Type B pancreatic cell (in vitro differentiated cells): ENCODE results near the gene REPS1. TPM values are rescaled to one million over a fixed set of nuclear protein-coding genes. Genes with fewer than 3 reads are reported as not detected.

Experiments
- DNase-seq: peaks from one replicate; pipeline ENCODE4 v3.0.0; 2021; ENCODE audit warnings: mixed read lengths; ENCODE audit not compliant: unreplicated experiment; ENCODE audit errors: extremely low spot score
- H3K27ac Mint-ChIP-seq: 2 replicates; pipeline ENCODE4 v1.8.0; 2021; ENCODE audit warnings: mild to moderate bottlenecking, mixed read lengths
- H3K27me3 Mint-ChIP-seq: 2 replicates; pipeline ENCODE4 v1.8.0; 2021; ENCODE audit warnings: mixed read lengths
- H3K36me3 Mint-ChIP-seq: 2 replicates; pipeline ENCODE4 v1.8.0; 2021; ENCODE audit warnings: mixed read lengths
- H3K4me1 Mint-ChIP-seq: one replicate; pipeline ENCODE4 v1.8.0; 2021; ENCODE audit warnings: mixed read lengths; ENCODE audit not compliant: unreplicated experiment
- H3K4me3 Mint-ChIP-seq: 2 replicates; pipeline ENCODE4 v1.8.0; 2021; ENCODE audit warnings: mild to moderate bottlenecking, mixed read lengths
- H3K9me3 Mint-ChIP-seq: 2 replicates; pipeline ENCODE4 v1.8.0; 2021; ENCODE audit warnings: mixed read lengths
- CTCF ChIP-seq: fragments of 200-600 bp; sonication (generic); conservative IDR thresholded peaks from 2 replicates; pipeline ENCODE4 v1.5.0; 2021; ENCODE audit warnings: antibody characterized with exemption, mild to moderate bottlenecking
- total RNA-seq: library from RNA; stranded (reverse); gene quantifications from 2 replicates; pipeline ENCODE4 v1.2.1, GENCODE V29; 2021; ENCODE audit warnings: low replicate concordance

Gene REPS1
- total RNA-seq, 1 donor from 2014 or later, result 57.0 TPM

DNA sequence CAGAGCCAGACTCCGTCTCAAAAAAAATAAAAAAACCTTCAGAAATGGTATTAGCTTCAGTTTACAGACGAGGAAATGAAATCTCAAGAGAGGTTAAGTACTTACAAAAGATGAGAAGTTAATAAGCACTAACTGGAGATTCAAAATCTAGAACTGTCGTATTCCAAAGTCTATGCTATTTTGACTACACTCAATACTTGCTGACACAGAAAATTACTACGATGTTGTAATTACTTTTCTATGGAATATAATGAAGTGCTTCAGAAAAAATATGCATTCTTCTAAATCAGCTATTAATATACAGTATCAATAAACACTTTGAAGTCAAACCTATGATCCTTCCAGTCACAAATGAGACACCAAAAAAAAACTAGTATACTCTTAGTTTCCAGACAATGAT, 12.2 kb downstream of the REPS1 start:
- Mint-ChIP-seq H3K27ac (no peak overlapping the region), H3K4me1 (peaks cover 47% of the 10 kb centered on the region), H3K27me3 (no peaks in the 10 kb centered on the region)

DNA sequence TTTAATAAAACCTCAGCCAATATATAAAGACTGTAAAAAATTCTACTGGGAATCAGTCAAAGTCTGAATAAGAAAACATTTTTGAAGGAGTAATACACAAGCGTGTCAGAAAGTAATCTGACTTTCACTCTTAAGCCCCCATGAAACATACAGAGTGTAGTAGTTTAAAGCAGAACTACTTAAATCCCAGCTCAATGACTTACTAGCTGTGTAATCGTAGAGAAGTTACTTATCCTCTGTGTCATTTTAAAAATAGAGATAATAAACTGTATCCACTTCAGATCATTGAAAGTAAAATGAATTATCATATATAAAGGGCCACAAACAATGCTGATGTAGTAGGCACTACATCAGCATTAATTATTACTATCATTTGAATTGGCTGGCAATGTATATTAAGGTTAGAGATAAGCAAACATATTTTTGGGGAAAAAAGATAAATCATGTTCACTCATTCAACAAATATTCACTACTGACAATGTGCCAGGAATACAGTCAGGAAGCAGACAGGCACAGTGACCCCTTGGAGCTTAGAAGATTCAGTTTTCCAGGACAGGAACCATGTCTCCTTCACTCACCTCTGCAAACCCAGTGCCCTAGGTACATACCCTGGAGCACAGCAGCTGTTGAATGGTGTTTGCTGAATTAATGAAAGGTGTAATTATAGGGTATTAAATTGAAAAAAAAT, 14.4 kb downstream of the REPS1 start:
- Mint-ChIP-seq H3K4me3 (no peak overlapping the region), H3K36me3 (peaks cover 4% of the 10 kb centered on the region), H3K9me3 (no peaks in the 10 kb centered on the region), H3K27me3 (no peaks in the 10 kb centered on the region), H3K4me1 (peaks cover 45% of the 10 kb centered on the region), H3K27ac (no peak overlapping the region)
- TF ChIP-seq CTCF, result no peak
- DNase-seq, result no peak

More for the DNA sequence above, 12.2 kb downstream of the REPS1 start:
- TF ChIP-seq CTCF, result no peak
- DNase-seq, result no peak
- peaks cover 12% of the 10 kb centered on the region for H3K36me3 Mint-ChIP-seq
- peaks cover 12% of the 10 kb centered on the region for H3K9me3 Mint-ChIP-seq
- no peak overlapping the region for H3K4me3 Mint-ChIP-seq

GRCh38 chr6:138972226-138972665, 15.8 kb downstream of the REPS1 start:
- no peaks in the 10 kb centered on the region for H3K9me3 Mint-ChIP-seq
- no peaks in the 10 kb centered on the region for H3K27me3 Mint-ChIP-seq
- peak overlapping the region; percentile 0 for H3K4me3 Mint-ChIP-seq
- H3K36me3 Mint-ChIP-seq, result peaks cover 4% of the 10 kb centered on the region
- no peak for DNase-seq
- no peak for TF ChIP-seq CTCF
- peaks cover 50% of the 10 kb centered on the region for H3K4me1 Mint-ChIP-seq
- H3K27ac Mint-ChIP-seq, result peak overlapping the region; percentile 2

- no peaks in the 10 kb centered on the region for H3K27me3 Mint-ChIP-seq
- H3K27ac Mint-ChIP-seq, result peak overlapping the region; percentile 46
- H3K4me1 Mint-ChIP-seq, result peaks cover 56% of the 10 kb centered on the region
- H3K4me3 Mint-ChIP-seq, result peak overlapping the region; percentile 0
- H3K36me3 Mint-ChIP-seq, result peaks cover 4% of the 10 kb centered on the region
- DNase-seq, result no peak
- no peak for TF ChIP-seq CTCF
- H3K9me3 Mint-ChIP-seq, result no peaks in the 10 kb centered on the region
Measured at GRCh38 chr6:138971601-138972000, 16.5 kb downstream of the REPS1 start.

DNA sequence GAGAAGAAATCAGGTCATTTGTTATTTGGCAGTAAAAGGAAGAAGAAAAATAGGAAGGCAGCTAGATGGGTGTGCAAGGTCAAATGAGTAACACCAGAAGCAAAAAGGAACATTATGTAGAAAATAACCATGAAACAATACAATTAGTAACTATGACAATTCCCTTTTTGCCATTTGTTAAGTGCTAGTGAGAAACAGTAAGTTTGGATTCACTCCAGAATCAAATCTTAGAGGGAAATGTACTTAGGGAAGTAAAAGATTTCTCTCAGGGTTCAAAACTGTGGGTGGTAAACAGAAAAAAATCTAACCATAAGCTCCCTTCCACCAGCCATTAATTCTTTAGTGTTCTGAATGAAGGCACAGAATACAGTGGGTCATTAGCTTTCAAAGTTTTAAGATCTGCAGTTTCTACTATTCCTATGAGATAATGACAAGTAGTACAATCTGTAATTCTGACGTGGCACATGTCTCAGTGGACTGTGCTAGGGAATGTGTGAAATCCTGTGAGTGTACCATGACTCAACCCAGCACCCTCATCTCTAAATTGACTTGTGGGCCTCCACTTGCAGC, 17.1 kb downstream of the REPS1 start:
- DNase-seq, result no peak
- Mint-ChIP-seq H3K27me3 (no peaks in the 10 kb centered on the region), H3K27ac (peak overlapping the region; percentile 46), H3K4me3 (no peak overlapping the region), H3K4me1 (peaks cover 59% of the 10 kb centered on the region), H3K9me3 (no peaks in the 10 kb centered on the region), H3K36me3 (peaks cover 4% of the 10 kb centered on the region)
- TF ChIP-seq CTCF, result no peak
